Activated T-cell treated with anti-CD3 and anti-CD28 coated beads, Interleukin-2, amount 50 U/mL, for 1 hour (primary cell): ENCODE measurements around the gene PLXNB3.

Source experiments
- DNase-seq: peaks from one replicate; pipeline ENCODE4 v3.0.0-alpha.2; 2020

Gene PLXNB3

GRCh38 chrX:153774576-153775292 is 10.7 kb downstream of the PLXNB3 start:
- no peak for DNase-seq

GRCh38 chrX:153775293-153776119 is 11.5 kb downstream of the PLXNB3 start:
- no peak for DNase-seq

DNA sequence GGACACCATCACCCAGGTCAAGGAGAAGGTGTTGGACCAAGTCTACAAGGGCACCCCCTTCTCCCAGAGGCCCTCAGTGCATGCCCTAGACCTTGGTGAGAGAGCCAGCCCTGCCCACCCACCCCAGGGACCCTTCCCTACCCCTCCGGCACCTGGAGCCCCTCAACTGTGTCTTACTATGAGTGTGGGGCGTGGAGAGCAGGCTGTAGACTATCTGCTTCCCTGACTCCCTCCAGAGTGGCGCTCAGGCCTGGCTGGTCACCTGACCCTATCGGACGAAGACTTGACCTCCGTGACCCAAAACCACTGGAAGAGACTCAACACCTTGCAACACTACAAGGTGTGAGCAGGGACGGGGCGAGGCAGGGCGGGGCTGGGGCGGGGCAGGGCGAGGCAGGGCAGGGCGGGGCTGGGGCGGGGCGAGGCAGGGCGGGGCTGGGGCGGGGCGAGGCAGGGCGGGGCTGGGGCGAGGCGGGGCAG is 12.1 kb downstream of the PLXNB3 start:
- no peak for DNase-seq

- DNase-seq, result no peak
These were observed 12.6 kb downstream of the PLXNB3 start for GRCh38 chrX:153776611-153777045.

DNA sequence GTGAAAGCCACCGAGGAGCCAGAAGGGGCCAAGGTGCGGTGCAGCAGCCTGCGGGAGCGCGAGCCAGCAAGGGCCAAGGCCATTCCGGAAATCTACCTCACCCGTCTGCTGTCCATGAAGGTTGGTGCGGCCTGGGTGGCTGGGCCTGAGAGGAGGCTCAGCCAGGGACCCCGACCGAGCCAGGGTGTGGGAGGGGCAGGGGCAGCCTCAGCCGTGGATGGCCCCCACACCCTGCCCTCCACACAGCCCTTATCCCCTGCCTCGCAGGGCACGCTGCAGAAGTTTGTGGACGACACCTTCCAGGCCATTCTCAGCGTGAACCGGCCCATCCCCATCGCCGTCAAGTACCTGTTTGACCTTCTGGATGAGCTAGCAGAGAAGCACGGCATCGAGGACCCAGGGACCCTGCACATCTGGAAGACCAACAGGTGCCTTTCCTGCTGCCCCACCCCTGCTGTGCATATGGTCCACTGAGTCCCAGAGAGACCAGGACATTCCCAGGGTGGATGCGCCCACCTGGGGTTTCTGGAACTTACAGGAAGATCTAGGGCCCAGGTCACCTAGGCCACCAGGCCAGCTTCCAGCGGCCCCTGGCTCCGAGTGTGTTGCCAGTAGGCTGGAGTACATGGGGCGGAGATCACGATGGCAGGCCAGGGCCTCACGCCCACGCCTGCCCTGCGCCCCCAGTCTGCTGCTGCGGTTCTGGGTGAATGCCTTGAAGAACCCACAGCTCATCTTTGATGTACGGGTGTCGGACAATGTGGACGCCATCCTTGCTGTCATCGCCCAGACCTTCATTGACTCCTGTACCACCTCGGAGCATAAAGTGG is 13.4 kb downstream of the PLXNB3 start:
- no peak for DNase-seq

GRCh38 chrX:153778181-153778580 is 14.1 kb downstream of the PLXNB3 start:
- DNase-seq, result no peak

DNA sequence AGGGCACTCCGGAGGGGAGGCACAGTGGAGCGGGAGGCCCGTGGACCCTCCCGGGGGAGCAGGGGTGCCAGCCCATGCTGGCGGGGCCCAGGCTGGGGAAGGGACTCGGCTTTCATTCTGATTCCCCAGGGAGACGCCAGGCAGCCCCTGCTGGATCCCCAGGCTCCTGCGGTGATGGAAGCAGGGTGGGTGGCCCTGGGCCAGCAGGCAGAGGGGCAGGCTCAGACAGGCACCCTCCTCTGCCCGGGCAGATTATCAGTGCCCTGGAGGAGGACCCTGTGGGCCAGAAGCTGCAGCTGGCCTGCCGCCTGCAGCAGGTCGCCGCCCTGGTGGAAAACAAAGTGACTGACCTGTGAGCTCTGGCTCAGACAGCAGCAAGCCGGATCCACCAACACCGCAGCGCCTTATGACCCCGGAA is 14.6 kb downstream of the PLXNB3 start:
- no peak for DNase-seq

GRCh38 chrX:153779891-153780677 is 16.0 kb downstream of the PLXNB3 start:
- no peak for DNase-seq

DNA sequence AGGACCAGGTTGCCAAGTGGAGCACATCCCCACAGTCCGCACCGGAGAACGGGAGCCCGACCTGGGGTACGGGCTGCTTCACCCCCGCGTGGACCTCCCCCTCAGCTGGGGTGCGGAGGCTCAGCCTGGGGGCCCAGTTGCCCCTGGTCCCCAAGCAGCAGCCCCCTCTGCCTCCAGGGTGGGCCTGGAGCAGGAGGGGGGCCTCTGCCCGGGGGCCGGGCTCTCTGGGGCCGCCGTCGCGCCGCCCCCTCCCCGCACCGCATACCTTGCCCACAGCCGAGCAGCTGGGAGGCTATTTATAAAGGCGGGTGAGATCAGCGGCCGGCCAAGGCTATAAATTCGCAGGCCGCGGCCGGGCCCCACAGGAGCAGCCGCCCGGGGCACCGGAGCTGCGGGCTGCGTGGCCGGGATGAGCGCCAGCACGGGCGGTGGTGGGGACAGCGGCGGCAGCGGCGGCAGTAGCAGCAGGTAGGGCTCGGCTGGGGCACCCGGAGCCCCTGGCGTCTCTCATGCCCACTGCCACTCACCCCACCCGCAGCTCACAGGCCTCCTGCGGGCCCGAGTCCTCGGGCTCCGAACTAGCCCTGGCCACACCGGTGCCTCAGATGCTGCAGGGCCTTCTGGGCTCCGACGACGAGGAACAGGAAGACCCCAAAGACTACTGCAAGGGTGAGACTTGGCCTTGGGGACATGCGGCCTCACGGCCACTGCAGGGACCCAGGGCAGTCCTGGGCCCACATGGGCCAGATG is 16.8 kb downstream of the PLXNB3 start, which contains the start of gene SRPK3:
TSS of gene SRPK3 (plus strand) at position 364 of the 750 bp plus-strand sequence. CDS start at position 410, 46 bp downstream.
- DNase-seq, result no peak

- DNase-seq, result no peak
These were observed 17.5 kb downstream of the PLXNB3 start for GRCh38 chrX:153781428-153782047.

- DNase-seq, result no peak
These were observed 18.3 kb downstream of the PLXNB3 start for GRCh38 chrX:153782313-153782712.

GRCh38 chrX:153782871-153783270 is 18.8 kb downstream of the PLXNB3 start:
- no peak for DNase-seq

DNA sequence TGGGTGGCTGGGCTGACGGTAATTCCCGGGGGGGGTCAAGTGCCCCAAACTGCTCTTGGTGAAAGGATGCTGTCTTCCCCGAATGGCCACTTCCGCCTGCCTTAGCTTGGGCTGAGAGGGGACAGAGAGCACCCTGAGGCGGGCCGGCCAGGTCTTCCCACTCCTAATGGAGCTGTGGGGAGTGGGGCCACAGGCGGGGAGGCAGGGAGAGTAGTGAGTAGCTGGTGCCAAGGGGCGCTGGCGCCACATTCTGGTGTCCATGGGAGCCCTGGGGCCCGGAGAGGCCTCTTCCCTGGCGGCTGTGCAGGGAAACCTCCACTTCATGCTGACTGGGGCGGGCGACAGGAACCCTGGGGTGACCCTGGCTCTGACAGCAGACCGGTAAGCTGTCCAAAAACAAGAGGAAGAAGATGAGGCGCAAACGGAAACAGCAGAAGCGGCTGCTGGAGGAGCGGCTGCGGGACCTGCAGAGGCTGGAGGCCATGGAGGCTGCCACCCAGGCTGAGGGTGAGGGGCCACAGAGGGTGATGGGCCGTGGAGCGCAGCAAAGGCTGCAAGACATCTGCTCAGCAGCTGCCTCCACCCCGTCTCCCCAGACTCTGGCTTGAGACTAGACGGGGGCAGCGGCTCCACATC is 19.4 kb downstream of the PLXNB3 start:
- DNase-seq, result no peak

- DNase-seq, result no peak
These were observed 20.4 kb downstream of the PLXNB3 start for GRCh38 chrX:153784325-153784967.

DNA sequence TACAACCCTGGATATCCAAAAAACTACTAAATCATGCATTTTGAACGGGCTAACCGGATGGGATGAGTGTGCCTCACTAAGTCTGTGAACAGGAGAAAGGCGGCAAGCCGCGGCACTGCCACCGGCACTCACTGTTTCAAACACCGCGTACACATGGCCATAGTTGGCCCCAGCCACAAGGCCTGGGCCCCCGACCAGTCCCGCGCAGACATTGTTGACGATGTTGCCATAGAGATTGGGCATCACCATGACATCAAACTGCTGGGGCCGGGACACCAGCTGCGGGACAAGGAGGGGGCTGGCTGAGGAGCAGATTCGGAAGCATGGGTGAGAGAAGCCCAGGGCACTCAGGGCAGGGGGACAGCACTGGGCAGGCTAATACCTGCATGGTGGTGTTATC is 22.6 kb downstream of the PLXNB3 start:
- no peak for DNase-seq

DNA sequence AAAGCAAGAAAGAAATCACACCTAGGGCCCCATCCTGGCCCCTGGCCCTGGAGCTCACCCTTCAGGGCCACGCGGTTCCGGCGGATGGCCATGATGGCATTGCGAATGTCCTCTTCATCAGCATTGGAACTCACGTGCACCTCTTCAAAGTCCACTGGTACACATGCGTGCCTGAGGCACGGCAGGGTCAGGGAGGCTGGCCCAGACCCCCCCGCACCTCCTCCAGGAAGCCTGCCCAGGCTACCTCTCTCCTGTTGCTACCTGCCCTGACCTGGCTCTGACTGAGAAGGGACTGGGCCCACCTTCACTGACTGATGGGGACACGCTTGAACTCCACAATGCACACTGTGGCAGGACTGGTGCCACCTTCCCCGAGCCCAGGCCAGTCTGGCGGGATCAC is 25.6 kb downstream of the PLXNB3 start:
- DNase-seq, result no peak

GRCh38 chrX:153791104-153791852 is 27.2 kb downstream of the PLXNB3 start:
- no peak for DNase-seq

DNA sequence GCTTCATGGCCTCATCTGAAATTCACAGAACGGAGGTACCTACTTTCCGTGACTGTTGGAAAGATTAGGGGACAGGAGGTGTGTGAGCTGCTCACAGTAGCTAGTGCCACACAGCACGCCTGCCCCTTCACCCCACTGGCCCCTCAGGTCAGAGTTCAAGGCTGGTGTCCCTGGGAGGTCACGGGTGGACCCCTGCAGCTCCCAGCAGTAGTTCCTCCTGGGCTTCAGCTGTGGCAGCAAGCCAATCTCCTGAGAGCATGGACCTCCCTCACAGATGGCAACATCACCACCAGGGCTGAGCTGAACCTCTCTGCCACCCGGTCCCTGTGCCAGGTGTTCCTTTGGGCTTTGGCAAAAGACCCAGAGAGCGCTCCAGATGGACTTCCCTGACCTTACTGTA is 28.3 kb downstream of the PLXNB3 start:
- DNase-seq, result no peak

- no peak for DNase-seq
These were observed 29.2 kb downstream of the PLXNB3 start for GRCh38 chrX:153793291-153793690.
